Neural progenitor cell (in vitro differentiated cells): ENCODE results near the gene KLRF1.

Experiments used
- EZH2 ChIP-seq: fragments of 200-600 bp; sonication (generic); IDR thresholded peaks from 2 replicates; pipeline ENCODE4 v1.6.1; 2017; ENCODE audit warnings: antibody characterized with exemption, mild to moderate bottlenecking, moderate library complexity
- EZH2phosphoT487 ChIP-seq: fragments of 200-600 bp; sonication (generic); IDR thresholded peaks from 2 replicates; pipeline ENCODE4 v1.6.1; 2017; ENCODE audit warnings: antibody characterized with exemption
- TF ChIP-seq, protein P1 (sequence below): fragments of 200-600 bp; sonication (generic); IDR thresholded peaks from 2 replicates; pipeline ENCODE4 v1.5.1; 2017; ENCODE audit warnings: antibody characterized with exemption, mild to moderate bottlenecking

DNA sequence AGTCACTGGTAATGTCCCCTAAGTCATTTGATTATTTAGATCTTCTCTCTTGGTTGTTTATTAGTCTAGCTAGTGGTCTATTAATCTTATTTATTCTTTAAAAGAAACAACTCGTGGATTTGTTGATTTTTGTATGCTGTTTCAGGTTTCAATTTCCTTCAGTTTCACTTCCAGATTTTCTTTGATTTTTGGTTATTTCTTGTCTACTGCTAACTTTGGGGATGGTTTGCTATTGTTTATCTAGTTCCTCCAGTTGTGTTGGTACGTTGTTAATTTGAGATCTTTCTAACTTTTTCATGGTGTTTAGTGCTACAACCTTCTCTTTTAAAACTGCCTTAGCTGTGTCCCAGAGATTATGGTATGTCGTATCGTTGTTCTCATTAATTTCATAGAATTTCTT is 48.1 kb upstream of the KLRF1 start:
- TF ChIP-seq, protein P1, sequence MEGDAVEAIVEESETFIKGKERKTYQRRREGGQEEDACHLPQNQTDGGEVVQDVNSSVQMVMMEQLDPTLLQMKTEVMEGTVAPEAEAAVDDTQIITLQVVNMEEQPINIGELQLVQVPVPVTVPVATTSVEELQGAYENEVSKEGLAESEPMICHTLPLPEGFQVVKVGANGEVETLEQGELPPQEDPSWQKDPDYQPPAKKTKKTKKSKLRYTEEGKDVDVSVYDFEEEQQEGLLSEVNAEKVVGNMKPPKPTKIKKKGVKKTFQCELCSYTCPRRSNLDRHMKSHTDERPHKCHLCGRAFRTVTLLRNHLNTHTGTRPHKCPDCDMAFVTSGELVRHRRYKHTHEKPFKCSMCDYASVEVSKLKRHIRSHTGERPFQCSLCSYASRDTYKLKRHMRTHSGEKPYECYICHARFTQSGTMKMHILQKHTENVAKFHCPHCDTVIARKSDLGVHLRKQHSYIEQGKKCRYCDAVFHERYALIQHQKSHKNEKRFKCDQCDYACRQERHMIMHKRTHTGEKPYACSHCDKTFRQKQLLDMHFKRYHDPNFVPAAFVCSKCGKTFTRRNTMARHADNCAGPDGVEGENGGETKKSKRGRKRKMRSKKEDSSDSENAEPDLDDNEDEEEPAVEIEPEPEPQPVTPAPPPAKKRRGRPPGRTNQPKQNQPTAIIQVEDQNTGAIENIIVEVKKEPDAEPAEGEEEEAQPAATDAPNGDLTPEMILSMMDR = no peak
- no peak for TF ChIP-seq EZH2
- no peak for TF ChIP-seq EZH2phosphoT487
